SK-N-SH treated with all-trans-retinoic acid at 6 μM for 48 hours (cell line): ENCODE measurements around the gene SPDYE1.
"Not testable (repeated sequence)": the region's sequence is repeated elsewhere in the genome, so short reads cannot be mapped to it uniquely, and the experiment has no call there.

Experiments
- GLIS3 ChIP-seq: fragments of 250-450 bp; sonication (Bioruptor Pico); IDR thresholded peaks from 2 replicates; pipeline ENCODE4 v1.5.0; 2020; ENCODE audit warnings: mild to moderate bottlenecking, moderate library complexity
- POU6F1 ChIP-seq: fragments of 250-450 bp; sonication (Bioruptor Pico); IDR thresholded peaks from 2 replicates; pipeline ENCODE4 v1.8.0; 2021; ENCODE audit warnings: low read depth, mild to moderate bottlenecking, moderate library complexity, borderline replicate concordance
- PPARA ChIP-seq: fragments of 250-450 bp; sonication (Bioruptor Pico); IDR thresholded peaks from 2 replicates; pipeline ENCODE4 v1.5.0; 2020; ENCODE audit warnings: mild to moderate bottlenecking, borderline replicate concordance
- RARB ChIP-seq: fragments of 250-450 bp; sonication (Bioruptor Pico); IDR thresholded peaks from 2 replicates; pipeline ENCODE4 v1.8.0; 2021; ENCODE audit warnings: mild to moderate bottlenecking, moderate library complexity
- TSHZ2 ChIP-seq: fragments of 250-450 bp; sonication (Bioruptor Pico); IDR thresholded peaks from 2 replicates; pipeline ENCODE4 v1.5.0; 2020; ENCODE audit warnings: mild to moderate bottlenecking, moderate library complexity
- ZC3H10 ChIP-seq: fragments of 250-450 bp; sonication (Bioruptor Pico); IDR thresholded peaks from 2 replicates; pipeline ENCODE4 v1.5.1; 2021; ENCODE audit warnings: mild to moderate bottlenecking, moderate library complexity
- ZFP3 ChIP-seq: fragments of 250-450 bp; sonication (Bioruptor Pico); IDR thresholded peaks from 2 replicates; pipeline ENCODE4 v1.5.0; 2020; ENCODE audit warnings: mild to moderate bottlenecking, moderate library complexity
- ZFP30 ChIP-seq: fragments of 450-650 bp; formaldehyde crosslinking; IDR thresholded peaks from 2 replicates; pipeline ENCODE4 v1.5.0; 2022; ENCODE audit warnings: mild to moderate bottlenecking, moderate library complexity
- ZNF8 ChIP-seq: fragments of 450-650 bp; formaldehyde crosslinking; IDR thresholded peaks from 2 replicates; pipeline ENCODE4 v1.5.0; 2020; ENCODE audit warnings: mild to moderate bottlenecking, moderate library complexity

GRCh38 chr7:43994681-43995080 lies 3.0 kb upstream of the SPDYE1 start:
- not testable (repeated sequence) for TF ChIP-seq TSHZ2 (CRISPR knock-in tag); RARB (CRISPR knock-in tag); ZFP3 (CRISPR knock-in tag); PPARA (CRISPR knock-in tag); ZNF8 (CRISPR knock-in tag); ZC3H10; POU6F1 (CRISPR knock-in tag); ZFP30; GLIS3
